HCT116 (cell line): ENCODE data around the gene KLHL22. TPM values are rescaled to one million over a fixed set of nuclear protein-coding genes. Genes with fewer than 3 reads are reported as not detected.
"Not testable (repeated sequence)": the region's sequence is repeated elsewhere in the genome, so short reads cannot be mapped to it uniquely, and the experiment has no call there.

Source experiments
- ATAC-seq: fragments of 200-7000 bp; cut with Tn5 transposase; 2 replicates; pipeline ENCODE4 v1.9.1; 2020; ENCODE audit warnings: mild to moderate bottlenecking, moderate library complexity
- BruUV-seq: library from RNA; stranded (reverse); fragments of 400-500 nt; replicated peaks from 2 replicates; lab custom pipeline; 2021; lab: Mats Ljungman, UMichigan
- CTCF ChIA-PET: fragments of 300-600 bp; sonication (Branson Sonifier 250); formaldehyde crosslinking; loops from one replicate; lab custom pipeline; 2021; ENCODE audit warnings: antibody characterized with exemption; lab: Charles Lee
- POLR2A ChIA-PET: fragments of 300-600, 350-600 bp; sonication (Branson Sonifier 250); formaldehyde crosslinking; loops from one replicate; lab custom pipeline; 2021; ENCODE audit warnings: antibody characterized with exemption; lab: Charles Lee
- RAD21 ChIA-PET, 2 experiments: fragments of 300-600 bp; sonication (Branson Sonifier 250); formaldehyde crosslinking; loops; one replicate each; lab custom pipeline; 2023; ENCODE audit warnings: low total read pairs in 2 of 2; ENCODE audit not compliant: uncharacterized antibody in 2 of 2, unreplicated experiment in 2 of 2, low non-redundant PET in 1 of 2; lab: Charles Lee
- DNase-seq: peaks from one replicate; pipeline ENCODE4 v3.0.0-alpha.2; 2010; ENCODE audit warnings: low read depth, low spot score
- H2AFZ ChIP-seq: fragments of 200-600 bp; shearing (Covaris generic), sonication (generic); 2 replicates; pipeline ENCODE4 v1.6.1; 2017; ENCODE audit warnings: low read depth, mixed run types, mixed read lengths, antibody characterized with exemption, low read length; ENCODE audit not compliant: poor library complexity, severe bottlenecking
- H3K27ac ChIP-seq: 2 replicates; pipeline ENCODE4 v1.5.1; 2012; ENCODE audit warnings: low read depth, low read length
- H3K27me3 ChIP-seq: fragments of 200-600 bp; sonication (generic); 2 replicates; pipeline ENCODE4 v1.6.1; 2016; ENCODE audit warnings: mixed run types, low read length, mixed read lengths; ENCODE audit not compliant: insufficient read depth
- H3K36me3 ChIP-seq, 2 experiments: fragments of 200-500 bp in 1 of 2; fragments of 200-600 bp in 1 of 2; sonication (Bioruptor generic) in 1 of 2; sonication (generic) in 1 of 2; 2 replicates each; pipeline versions ENCODE4 v1.5.1 to v1.6.1; 2014 to 2016; ENCODE audit warnings: low read length in 2 of 2, inconsistent platforms in 1 of 2, mixed read lengths in 1 of 2, mixed run types in 1 of 2; ENCODE audit not compliant: insufficient read depth in 2 of 2, control insufficient read depth in 1 of 2
- H3K4me1 ChIP-seq, 2 experiments: fragments of 200-600 bp in 1 of 2; sonication (generic) in 1 of 2; 2 replicates each; pipeline versions ENCODE4 v1.5.1 to v1.6.1; 2012 to 2017; ENCODE audit warnings: low read length in 2 of 2, inconsistent platforms in 1 of 2, mild to moderate bottlenecking in 1 of 2, mixed read lengths in 1 of 2, mixed run types in 1 of 2, moderate library complexity in 1 of 2; ENCODE audit not compliant: insufficient read depth in 2 of 2, control insufficient read depth in 1 of 2
- H3K4me2 ChIP-seq: fragments of 200-600 bp; sonication (generic); 2 replicates; pipeline ENCODE4 v1.6.1; 2017; ENCODE audit warnings: mixed run types, low read length, mixed read lengths
- H3K4me3 ChIP-seq, 2 experiments: fragments of 200-600 bp in 1 of 2; sonication (generic) in 1 of 2; replicated peaks in 1 of 2; 2 replicates each; pipeline ENCODE4 v1.5.1; 2011 to 2016; ENCODE audit warnings: low read length in 2 of 2, control low read depth in 1 of 2, low read depth in 1 of 2, mild to moderate bottlenecking in 1 of 2, mixed read lengths in 1 of 2, mixed run types in 1 of 2
- H3K79me2 ChIP-seq: fragments of 200-600 bp; sonication (generic); 2 replicates; pipeline ENCODE4 v1.6.1; 2017; ENCODE audit warnings: mild to moderate bottlenecking, mixed run types, low read length, moderate library complexity, mixed read lengths; ENCODE audit not compliant: insufficient read depth
- H3K9ac ChIP-seq: fragments of 200-600 bp; sonication (generic); 2 replicates; pipeline ENCODE4 v1.6.1; 2016; ENCODE audit warnings: low read length, mixed read lengths
- H3K9me2 ChIP-seq: fragments of 200-600 bp; sonication (generic), shearing (Covaris generic); 2 replicates; pipeline ENCODE4 v1.6.1; 2017; ENCODE audit warnings: mixed run types, mild to moderate bottlenecking, moderate library complexity; ENCODE audit not compliant: insufficient read depth
- H3K9me3 ChIP-seq, 2 experiments: fragments of 200-500 bp in 1 of 2; fragments of 200-600 bp in 1 of 2; sonication (Bioruptor generic) in 1 of 2; sonication (generic) in 1 of 2; 2 replicates each; pipeline ENCODE4 v1.6.1; 2014 to 2017; ENCODE audit warnings: low read length in 2 of 2, mixed read lengths in 2 of 2, inconsistent platforms in 1 of 2, low read depth in 1 of 2, mild to moderate bottlenecking in 1 of 2, mixed run types in 1 of 2, moderate library complexity in 1 of 2; ENCODE audit not compliant: control insufficient read depth in 1 of 2, insufficient read depth in 1 of 2
- H4K20me1 ChIP-seq: fragments of 200-600 bp; sonication (generic), shearing (Covaris generic); 2 replicates; pipeline ENCODE4 v1.6.1; 2017; ENCODE audit warnings: mixed run types, mild to moderate bottlenecking, moderate library complexity; ENCODE audit not compliant: insufficient read depth
- CEBPB ChIP-seq: IDR thresholded peaks from 2 replicates; pipeline ENCODE4 v1.6.1; 2012; ENCODE audit warnings: low read depth
- EZH2 ChIP-seq: fragments of 200-600 bp; sonication (generic); IDR thresholded peaks from 2 replicates; pipeline ENCODE4 v1.6.1; 2017; ENCODE audit warnings: antibody characterized with exemption, mixed run types
- POLR2A ChIP-seq: IDR thresholded peaks from 2 replicates; pipeline ENCODE4 v1.7.0; 2011; ENCODE audit warnings: borderline replicate concordance; ENCODE audit not compliant: insufficient read depth, insufficient read length; ENCODE audit errors: extremely low read depth
- RAD21 ChIP-seq: IDR thresholded peaks from 2 replicates; pipeline ENCODE4 v1.6.1; 2012; ENCODE audit warnings: low read depth, mild to moderate bottlenecking
- intact Hi-C: fragments of 100-400 bp; cut with micrococcal nuclease; formaldehyde crosslinking; loops from 2 replicates; pipeline ENCODE4 v1.10.0; 2022
- total RNA-seq: library from RNA; stranded (reverse); gene quantifications from one replicate; pipeline ENCODE4 v1.2.1, GENCODE V29; 2021; ENCODE audit not compliant: unreplicated experiment
- TF ChIP-seq, protein P1 (sequence below): IDR thresholded peaks from 2 replicates; pipeline ENCODE4 v1.6.1; 2012

The KLHL22 gene
- total RNA-seq, 1 experiment from 2014 or later = 16.4 TPM

DNA sequence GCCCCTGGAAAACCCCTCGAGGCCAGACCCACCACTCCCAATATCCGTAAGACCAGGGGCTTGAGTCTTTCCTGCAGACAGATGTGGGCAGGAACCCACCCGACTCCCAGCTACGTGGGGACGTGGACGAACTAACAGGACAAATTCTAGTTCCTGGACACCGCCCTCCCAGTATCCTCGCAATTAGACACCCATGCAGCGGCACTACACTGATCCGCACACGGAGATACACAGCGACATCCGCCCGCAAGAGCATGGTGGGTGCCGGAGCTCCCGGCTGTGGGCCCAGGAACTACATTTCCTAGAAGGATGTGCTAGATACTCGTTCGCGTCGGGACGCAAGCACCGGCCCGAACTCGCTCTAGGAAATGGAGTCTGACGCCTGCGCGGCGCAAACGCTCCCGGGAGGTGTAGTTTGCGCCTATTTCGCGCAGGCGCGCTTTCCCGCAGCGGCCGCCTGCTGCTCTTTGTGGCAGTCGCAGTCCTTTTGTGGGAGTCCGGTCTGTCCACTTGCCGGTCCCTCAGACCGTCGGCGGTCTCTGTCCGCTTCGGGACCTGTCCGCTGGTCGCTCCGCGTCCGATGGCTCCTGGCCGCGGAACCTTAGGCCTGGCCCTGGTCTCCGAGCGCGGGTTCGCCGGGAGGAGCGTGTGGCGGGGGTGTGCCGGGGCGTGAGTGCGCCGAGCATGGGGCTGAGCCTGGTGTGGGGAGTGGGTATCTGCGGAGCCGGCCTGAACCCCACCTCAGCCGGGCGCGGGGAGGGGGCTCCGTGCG, 101.7 kb downstream of the KLHL22 start, which contains the start of gene ZNF74 (continued):
- TF ChIP-seq, protein P1, sequence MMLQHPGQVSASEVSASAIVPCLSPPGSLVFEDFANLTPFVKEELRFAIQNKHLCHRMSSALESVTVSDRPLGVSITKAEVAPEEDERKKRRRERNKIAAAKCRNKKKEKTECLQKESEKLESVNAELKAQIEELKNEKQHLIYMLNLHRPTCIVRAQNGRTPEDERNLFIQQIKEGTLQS = no peak
- TF ChIP-seq EZH2 (no peak), RAD21 (no peak), CEBPB (no peak)
- TF ChIP-seq, all 23 proteins: peak for 7

- peak overlapping the region; percentile 90 for H2AFZ ChIP-seq
- peak overlapping the region; percentile 96 for H3K4me2 ChIP-seq
- no peak for DNase-seq
- ChIA-PET CTCF (no interaction called here), RAD21 (no interaction called here), POLR2A (no interaction called here)
- no peaks in the 10 kb centered on the region for H3K9me2 ChIP-seq
- H3K4me1 ChIP-seq = peaks cover 9 to 22% of the 10 kb centered on the region in 2 experiments
- H3K27me3 ChIP-seq = no peaks in the 10 kb centered on the region
- BruUV-seq = TSS peak; percentile 88
- H4K20me1 ChIP-seq = no peaks in the 10 kb centered on the region
- no peaks in the 10 kb centered on the region for H3K36me3 ChIP-seq
- TF ChIP-seq POLR2A = no peak
- H3K9me3 ChIP-seq = no peaks in the 10 kb centered on the region
- H3K4me3 ChIP-seq = peak overlapping the region; percentile 76 to 93
- peak overlapping the region; percentile 88 for H3K9ac ChIP-seq
- H3K27ac ChIP-seq = peak overlapping the region; percentile 76
- no peak; the same call in none of the 2 replicates for ATAC-seq
- intact Hi-C loops = no loop called here
- H3K79me2 ChIP-seq = no peaks in the 10 kb centered on the region
These were observed 102.5 kb downstream of the KLHL22 start for GRCh38 chr22:20392983-20393704.

GRCh38 chr22:20392365-20392881, 103.2 kb downstream of the KLHL22 start:
- H3K27me3 ChIP-seq, CTCF ChIA-PET, RAD21 ChIA-PET, DNase-seq, H2AFZ ChIP-seq, H3K9ac ChIP-seq, H3K4me2 ChIP-seq, POLR2A ChIA-PET, H3K36me3 ChIP-seq, H3K79me2 ChIP-seq, intact Hi-C loops, H3K9me2 ChIP-seq, H3K4me3 ChIP-seq, BruUV-seq, H4K20me1 ChIP-seq, H3K27ac ChIP-seq, H3K9me3 ChIP-seq, ATAC-seq: not testable (repeated sequence)
- H3K4me1 ChIP-seq = peaks cover 9 to 22% of the 10 kb centered on the region in 2 experiments

Other genes starting within 250 kb of the KLHL22 start
- 19.0 TPM for gene RTN4R, start 227.5 kb downstream of the KLHL22 start, total RNA-seq
- gene DGCR6L, start 175.7 kb downstream of the KLHL22 start, total RNA-seq = 44.9 TPM
- 15.4 TPM for gene ZNF74, start 101.6 kb downstream of the KLHL22 start, total RNA-seq
- 2.5 TPM for gene SCARF2, start 58.0 kb downstream of the KLHL22 start, total RNA-seq
- 81.3 TPM for gene MED15, start 11.8 kb upstream of the KLHL22 start, total RNA-seq